Activated CD4-positive, alpha-beta T cell treated with anti-CD3 and anti-CD28 coated beads, Interleukin-2, amount 10 ng/mL, durations not matched to agents 24 days and 14 days (primary cell): Measurements from ENCODE around the gene SATB1. TPM values are rescaled to one million over a fixed set of nuclear protein-coding genes. Genes with fewer than 3 reads are reported as not detected.

Experiments used
- DNase-seq: peaks from one replicate; pipeline ENCODE4 v3.0.0; 2022
- H3K27ac Mint-ChIP-seq: one replicate; pipeline ENCODE4 v1.8.0; 2022; ENCODE audit warnings: mild to moderate bottlenecking, mixed read lengths
- H3K27me3 Mint-ChIP-seq: one replicate; pipeline ENCODE4 v1.8.0; 2022; ENCODE audit warnings: mixed read lengths
- H3K36me3 Mint-ChIP-seq: one replicate; pipeline ENCODE4 v1.8.0; 2022; ENCODE audit warnings: low read depth, mild to moderate bottlenecking, mixed read lengths
- H3K4me1 Mint-ChIP-seq: one replicate; pipeline ENCODE4 v1.8.0; 2021; ENCODE audit warnings: mixed read lengths
- H3K4me3 Mint-ChIP-seq: one replicate; pipeline ENCODE4 v1.8.0; 2022; ENCODE audit warnings: mild to moderate bottlenecking, moderate library complexity, mixed read lengths
- H3K9me3 Mint-ChIP-seq: one replicate; pipeline ENCODE4 v1.8.0; 2021; ENCODE audit warnings: mixed read lengths
- intact Hi-C: fragments of 100-400 bp; cut with micrococcal nuclease; formaldehyde crosslinking; loops from one replicate; pipeline ENCODE4 v1.15.1; 2023
- total RNA-seq: library from RNA; stranded (reverse); gene quantifications from 2 replicates; pipeline ENCODE4 v1.2.3, GENCODE V29; 2022

SATB1 gene
- total RNA-seq, 1 donor from 2014 or later = 561 TPM

DNA sequence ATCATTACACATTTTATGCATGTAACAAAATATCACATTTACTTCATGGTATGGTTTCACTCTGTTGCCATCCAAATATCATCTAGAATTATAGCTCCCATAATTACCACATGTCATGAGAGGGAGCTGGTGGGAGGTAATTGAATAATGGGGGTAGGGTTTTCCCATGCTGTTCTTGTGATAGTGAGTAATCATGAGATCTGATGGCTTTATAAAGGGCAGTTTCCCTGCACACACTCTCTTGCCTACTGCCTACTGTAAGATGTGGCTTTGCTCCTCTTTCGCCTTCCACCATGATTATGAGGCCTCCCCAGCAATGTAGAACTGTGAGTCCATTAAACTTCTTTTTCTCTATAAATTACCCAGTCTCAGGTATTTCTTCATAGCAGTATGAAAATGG is 123.4 kb downstream of the SATB1 start:
- Mint-ChIP-seq H3K27ac (no peak overlapping the region), H3K4me1 (no peaks in the 10 kb centered on the region), H3K9me3 (peaks cover 27% of the 10 kb centered on the region), H3K36me3 (no peaks in the 10 kb centered on the region), H3K27me3 (peaks cover 6% of the 10 kb centered on the region), H3K4me3 (no peak overlapping the region)
- no peak for DNase-seq
- intact Hi-C loops = no loop called here

DNA sequence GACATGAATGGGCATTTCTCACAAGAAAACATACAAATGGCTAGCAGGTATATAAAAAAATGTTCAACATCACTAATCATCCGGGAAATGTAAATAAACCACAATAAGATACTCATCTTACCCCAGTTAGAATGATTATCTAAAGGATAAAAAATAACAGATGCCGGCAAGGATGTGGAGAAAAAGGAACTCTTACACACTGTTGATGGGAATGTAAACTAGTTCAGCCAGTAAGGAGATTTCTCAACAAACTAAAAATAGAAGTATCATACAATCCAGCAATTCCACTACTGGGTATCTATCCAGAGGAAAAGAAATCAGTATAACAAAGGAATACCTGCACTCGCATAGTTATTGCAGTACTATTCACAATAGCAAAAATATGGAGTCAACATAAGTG is 124.2 kb downstream of the SATB1 start:
- H3K27ac Mint-ChIP-seq = no peak overlapping the region
- intact Hi-C loops = no loop called here
- peaks cover 29% of the 10 kb centered on the region for H3K9me3 Mint-ChIP-seq
- no peak for DNase-seq
- H3K36me3 Mint-ChIP-seq = no peaks in the 10 kb centered on the region
- no peaks in the 10 kb centered on the region for H3K4me1 Mint-ChIP-seq
- peaks cover 6% of the 10 kb centered on the region for H3K27me3 Mint-ChIP-seq
- no peak overlapping the region for H3K4me3 Mint-ChIP-seq

DNA sequence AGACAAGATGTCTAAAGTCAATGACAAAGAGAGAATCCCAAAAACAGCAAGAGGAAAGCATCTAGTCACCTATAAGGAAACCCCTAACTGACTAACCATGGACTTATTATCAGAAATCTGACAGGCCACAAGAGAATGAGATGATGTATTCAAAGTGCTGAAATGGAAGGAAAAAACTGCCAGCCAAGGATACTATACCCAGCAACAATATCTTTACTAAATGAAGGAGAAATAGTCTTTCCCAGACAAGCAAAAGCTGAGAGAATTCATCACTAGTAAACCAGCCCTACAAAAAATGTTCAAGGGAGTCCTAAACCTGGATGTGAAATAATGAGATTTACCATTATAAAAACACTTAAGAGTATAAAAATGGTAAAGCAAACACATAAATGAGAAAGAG is 128.0 kb downstream of the SATB1 start:
- intact Hi-C loops = no loop called here
- H3K36me3 Mint-ChIP-seq = no peaks in the 10 kb centered on the region
- H3K9me3 Mint-ChIP-seq = peaks cover 33% of the 10 kb centered on the region
- H3K27ac Mint-ChIP-seq = no peak overlapping the region
- H3K4me1 Mint-ChIP-seq = no peaks in the 10 kb centered on the region
- no peak for DNase-seq
- H3K4me3 Mint-ChIP-seq = no peak overlapping the region
- H3K27me3 Mint-ChIP-seq = peaks cover 8% of the 10 kb centered on the region
